H1 (cell line): ENCODE data around the gene UBXN11.

Experiments
- ASH2L ChIP-seq: fragments of 200-600, 300-600 bp; sonication (generic); IDR thresholded peaks from one replicate; pipeline ENCODE4 v1.7.1; 2017; ENCODE audit warnings: low read length
- ATF3 ChIP-seq: IDR thresholded peaks from 2 replicates; pipeline ENCODE4 v1.6.1; 2011; ENCODE audit warnings: low read depth, mild to moderate bottlenecking, low read length; ENCODE audit not compliant: insufficient read depth
- CEBPB ChIP-seq: IDR thresholded peaks from 2 replicates; pipeline ENCODE4 v1.6.1; 2012; ENCODE audit warnings: low read depth, low read length
- CHD2 ChIP-seq: IDR thresholded peaks from 2 replicates; pipeline ENCODE4 v1.6.1; 2012; ENCODE audit warnings: low read length, improper control_type of control experiment
- CTCF ChIP-seq, 3 experiments: IDR thresholded peaks; 1 replicate in 2 of 3; 2 replicates in 1 of 3; pipeline versions ENCODE4 v1.5.1 to v1.6.1; 2011; ENCODE audit warnings: low read length in 3 of 3, mild to moderate bottlenecking in 3 of 3, inconsistent platforms in 2 of 3, low read depth in 1 of 3, moderate library complexity in 1 of 3; ENCODE audit not compliant: insufficient read depth in 1 of 3; ENCODE audit errors: control extremely low read depth in 1 of 3
- EGR1 ChIP-seq: IDR thresholded peaks from 2 replicates; pipeline ENCODE4 v1.6.1; 2011; ENCODE audit warnings: low read depth, low read length, borderline replicate concordance
- EP300 ChIP-seq, 2 experiments: IDR thresholded peaks; 1 replicate in 1 of 2; 2 replicates in 1 of 2; pipeline ENCODE4 v1.6.1; 2011 to 2012; ENCODE audit warnings: low read depth in 2 of 2, low read length in 2 of 2, mild to moderate bottlenecking in 2 of 2, borderline replicate concordance in 1 of 2, inconsistent platforms in 1 of 2, moderate library complexity in 1 of 2
- GABPA ChIP-seq: IDR thresholded peaks from 2 replicates; pipeline ENCODE4 v1.6.1; 2011; ENCODE audit warnings: mild to moderate bottlenecking, low read length, moderate library complexity, borderline replicate concordance; ENCODE audit not compliant: insufficient read depth
- HDAC6 ChIP-seq: IDR thresholded peaks from one replicate; pipeline ENCODE4 v1.7.1; 2012; ENCODE audit warnings: low read depth, mild to moderate bottlenecking, inconsistent platforms, low read length, moderate library complexity
- POLR2A ChIP-seq, 2 experiments: IDR thresholded peaks; 1 replicate in 1 of 2; 2 replicates in 1 of 2; pipeline ENCODE4 v1.6.1; 2011; ENCODE audit warnings: low read depth in 2 of 2, low read length in 2 of 2, mild to moderate bottlenecking in 2 of 2; ENCODE audit errors: control extremely low read depth in 1 of 2
- POLR2AphosphoS5 ChIP-seq: IDR thresholded peaks from 2 replicates; pipeline ENCODE4 v1.6.1; 2011; ENCODE audit warnings: low read depth, low read length
- RFX5 ChIP-seq: IDR thresholded peaks from 2 replicates; pipeline ENCODE4 v1.6.1; 2011; ENCODE audit warnings: low read depth, low read length, improper control_type of control experiment, borderline replicate concordance
- TAF7 ChIP-seq: optimal IDR thresholded peaks from 2 replicates; pipeline ENCODE3; 2011; ENCODE audit warnings: low read depth, mild to moderate bottlenecking, inconsistent platforms, low read length, moderate library complexity, borderline replicate concordance
- ZNF274 ChIP-seq: IDR thresholded peaks from 2 replicates; pipeline ENCODE4 v1.7.0; 2012; ENCODE audit warnings: low read length, borderline replicate concordance; ENCODE audit errors: extremely low read depth

GRCh38 chr1:26265405-26265804, 41.0 kb downstream of the UBXN11 start:
- TF ChIP-seq CTCF (IDR thresholded peaks at IDR 0.05; ENCODE audit: control extremely low read depth in 1 of 3, insufficient read depth in 1 of 3, low read depth in 1 of 3, low read length in 3 of 3), result no peak
- no peak for TF ChIP-seq POLR2AphosphoS5
- no peak for TF ChIP-seq RFX5
- no peak for TF ChIP-seq GABPA
- no peak for TF ChIP-seq ZNF274
- no peak for TF ChIP-seq POLR2A (IDR thresholded peaks at IDR 0.05; ENCODE audit: control extremely low read depth in 1 of 2, low read depth in 2 of 2, low read length in 2 of 2)
- TF ChIP-seq HDAC6, result no peak
- no peak for TF ChIP-seq CEBPB
- no peak for TF ChIP-seq ATF3
- TF ChIP-seq CHD2, result no peak
- TF ChIP-seq EP300 (IDR thresholded peaks at IDR 0.05; ENCODE audit: borderline replicate concordance in 1 of 2, low read depth in 2 of 2, low read length in 2 of 2), result no peak
- TF ChIP-seq TAF7, result no peak
- TF ChIP-seq EGR1, result no peak
- no peak for TF ChIP-seq ASH2L
